Measurements from ENCODE around the gene BRSK1. TPM values are rescaled to one million over a fixed set of nuclear protein-coding genes. Genes with fewer than 3 reads are reported as not detected.

BRSK1 gene
- total and polyA plus RNA-seq, 10 of the 15 experiments (the other 5 are each of a cell fraction or from before 2014, with no cell fraction given) = 0.03 to 0.76 (median 0.25) TPM; not detected in 4

- Histone ChIP-seq H3K36me3 (ENCODE audit: control insufficient read depth in 2 of 2, insufficient read depth in 2 of 2, low read length in 1 of 2) (no peaks in the 10 kb centered on the region), H3K9ac (ENCODE audit: control insufficient read depth, insufficient read depth, low read length) (no peak overlapping the region), H3K4me3 (no peak overlapping the region), H4K20me1 (ENCODE audit: control insufficient read depth, insufficient read depth) (no peaks in the 10 kb centered on the region), H3K4me2 (ENCODE audit: control insufficient read depth, insufficient read depth) (no peak overlapping the region), H3K4me1 (ENCODE audit: control insufficient read depth, insufficient read depth, low read length) (no peaks in the 10 kb centered on the region), H3K27ac (ENCODE audit: control insufficient read depth, insufficient read depth) (no peak overlapping the region), H3K27me3 (replicated peaks in 1 of 2; ENCODE audit: control insufficient read depth in 2 of 2, insufficient read depth in 2 of 2, low read length in 1 of 2) (no peaks in the 10 kb centered on the region), H2AFZ (ENCODE audit: control insufficient read depth, low read depth, low read length) (peak overlapping the region; percentile 3; the same call in 1 of the 2 replicates), H3K9me3 (replicated peaks; ENCODE audit: control insufficient read depth, insufficient read depth, low read length) (no peaks in the 10 kb centered on the region), H3K79me2 (ENCODE audit: control insufficient read depth, insufficient read depth, low read length) (no peaks in the 10 kb centered on the region)
- BruUV-seq (replicated peaks) = no TSS peak
- intact Hi-C loops (cut with micrococcal nuclease; ENCODE audit: unreplicated experiment) (no loop called here), in situ Hi-C loops (cut with MboI) (no loop called here)
- ChIA-PET POLR2A (interaction anchor here (2.2 kb wide), 1 partner anchor 14 kb away, joined by 7 read pairs; the partner anchor contains the start of gene KMT5C), SMC1A (ENCODE audit: uncharacterized antibody, unreplicated experiment) (no interaction called here), RAD21 (ENCODE audit: unreplicated experiment) (interaction anchor here (1.0 kb wide), 1 partner anchor 15 kb away, joined by 3 read pairs; the partner anchor contains the start of gene KMT5C), CTCF (interaction anchor here (1.4 to 1.5 kb wide), 2 partner anchors 22 to 65 kb away, joined by 3 read pairs; no protein-coding TSS in a partner anchor)
- no peak for TF ChIP-seq E2F8 (IDR thresholded peaks at IDR 0.05; ENCODE audit: low read depth, partially characterized antibody)
- 83% methylated on average over 6 of the region's 6 CpGs for WGBS (ENCODE audit: insufficient coverage, insufficient replicate concordance, low lambda C conversion rate, missing lambda C conversion rate)
- DNase-seq (ENCODE audit: low read depth, low spot score) (no peak), ATAC-seq (no peak), FAIRE-seq (no peak)
Observed at GRCh38 chr19:55324662-55325061, 40.9 kb downstream of the BRSK1 start.

- intact Hi-C loops (cut with micrococcal nuclease; ENCODE audit: unreplicated experiment) (no loop called here), in situ Hi-C loops (cut with MboI) (no loop called here)
- Histone ChIP-seq H3K4me2 (ENCODE audit: control insufficient read depth, insufficient read depth) (no peak within 1 kb of the TSS), H3K36me3 (ENCODE audit: control insufficient read depth in 2 of 2, insufficient read depth in 2 of 2, low read length in 1 of 2) (no peaks in the 10 kb centered on the region), H3K9ac (ENCODE audit: control insufficient read depth, insufficient read depth, low read length) (no peak within 1 kb of the TSS), H3K4me1 (ENCODE audit: control insufficient read depth, insufficient read depth, low read length) (no peaks in the 10 kb centered on the region), H2AFZ (ENCODE audit: control insufficient read depth, low read depth, low read length) (peak within 1 kb of the TSS; percentile 3), H3K27me3 (replicated peaks in 1 of 2; ENCODE audit: control insufficient read depth in 2 of 2, insufficient read depth in 2 of 2, low read length in 1 of 2) (no peaks in the 10 kb centered on the region), H3K27ac (ENCODE audit: control insufficient read depth, insufficient read depth) (no peak within 1 kb of the TSS), H4K20me1 (ENCODE audit: control insufficient read depth, insufficient read depth) (no peaks in the 10 kb centered on the region), H3K9me3 (replicated peaks; ENCODE audit: control insufficient read depth, insufficient read depth, low read length) (no peaks in the 10 kb centered on the region), H3K4me3 (no peak within 1 kb of the TSS), H3K79me2 (ENCODE audit: control insufficient read depth, insufficient read depth, low read length) (no peaks in the 10 kb centered on the region)
- ATAC-seq (no peak), DNase-seq (ENCODE audit: low read depth, low spot score) (no peak), FAIRE-seq (no peak)
- WGBS (ENCODE audit: insufficient coverage, insufficient replicate concordance, low lambda C conversion rate, missing lambda C conversion rate) = 38% methylated on average over 14 of the region's 14 CpGs
- POLR2A ChIA-PET = interaction anchor here (0.6 to 2.2 kb wide), 2 partner anchors 14 to 35 kb away, joined by 4 to 7 read pairs; partner anchors contain the start of gene KMT5C
- CTCF ChIA-PET = interaction anchor here (0.9 to 1.4 kb wide), 2 partner anchors 22 to 24 kb away, joined by 3 to 4 read pairs; no protein-coding TSS in a partner anchor
- no TSS peak for BruUV-seq (replicated peaks)
- TF ChIP-seq RUNX3 (IDR thresholded peaks at IDR 0.05; ENCODE audit: low read length) = peak; percentile 23; the same call in 1 of the 2 replicates
- no peak for TF ChIP-seq ZBTB11 (CRISPR knock-in tag; IDR thresholded peaks at IDR 0.05)
- RAD21 ChIA-PET (ENCODE audit: unreplicated experiment) = interaction anchor here (1.0 kb wide), 1 partner anchor 14 kb away, joined by 3 read pairs; the partner anchor contains the start of gene KMT5C
- SMC1A ChIA-PET (ENCODE audit: uncharacterized antibody, unreplicated experiment) = no interaction called here
Observed at GRCh38 chr19:55325172-55325571, 41.4 kb downstream of the BRSK1 start, which contains the start of gene TMEM150B. Gene TMEM150B (minus strand): TSS chr19:55325341. CDS start chr19:55321036, 4,305 bp downstream.
